HEK293 (cell line): ENCODE data around the gene TAF11L2.
"Not testable (repeated sequence)": the region's sequence is repeated elsewhere in the genome, so short reads cannot be mapped to it uniquely, and the experiment has no call there.

Source experiments
- CTCF ChIP-seq: fragments of 450-650 bp; formaldehyde crosslinking; IDR thresholded peaks from 2 replicates; pipeline ENCODE4 v1.5.1; 2016; ENCODE audit warnings: missing biosample characterization, missing genetic modification characterization
- KLF1 ChIP-seq: fragments of 450-650 bp; formaldehyde crosslinking; IDR thresholded peaks from 2 replicates; pipeline ENCODE4 v1.5.1; 2016; ENCODE audit warnings: missing biosample characterization, missing genetic modification characterization
- YY1 ChIP-seq: fragments of 450-650 bp; formaldehyde crosslinking; IDR thresholded peaks from 2 replicates; pipeline ENCODE4 v1.5.1; 2018; ENCODE audit warnings: missing biosample characterization, missing genetic modification characterization
- ZBTB11 ChIP-seq: fragments of 450-650 bp; formaldehyde crosslinking; conservative IDR thresholded peaks from 2 replicates; pipeline ENCODE4 v1.5.1; 2016; ENCODE audit warnings: low read depth, missing biosample characterization, missing genetic modification characterization
- ZEB2 ChIP-seq: fragments of 450-650 bp; formaldehyde crosslinking; IDR thresholded peaks from 2 replicates; pipeline ENCODE4 v1.5.1; 2016; ENCODE audit warnings: missing biosample characterization, missing genetic modification characterization
- ZNF175 ChIP-seq: fragments of 450-650 bp; formaldehyde crosslinking; IDR thresholded peaks from 2 replicates; pipeline ENCODE4 v1.5.1; 2016; ENCODE audit warnings: missing biosample characterization, missing genetic modification characterization
- ZNF530 ChIP-seq: fragments of 450-650 bp; formaldehyde crosslinking; IDR thresholded peaks from 2 replicates; pipeline ENCODE4 v1.5.1; 2016; ENCODE audit warnings: low read depth, missing biosample characterization, missing genetic modification characterization
- ZNF555 ChIP-seq: fragments of 450-650 bp; formaldehyde crosslinking; conservative IDR thresholded peaks from 2 replicates; pipeline ENCODE4 v1.5.1; 2017; ENCODE audit warnings: missing biosample characterization, mild to moderate bottlenecking, missing genetic modification characterization, inconsistent platforms

GRCh38 chr5:17486464-17487173 lies 11.4 kb upstream of the TAF11L2 start:
- not testable (repeated sequence) for TF ChIP-seq CTCF (tag by site-specific recombination); YY1 (tag by site-specific recombination); ZNF530; ZNF555 (tag by site-specific recombination); KLF1 (tag by site-specific recombination); ZBTB11; ZEB2; ZNF175 (tag by site-specific recombination)
